ENCODE results near the gene ROPN1.
"Not testable (repeated sequence)": the region's sequence is repeated elsewhere in the genome, so short reads cannot be mapped to it uniquely, and the experiment has no call there.

The ROPN1 gene

DNA sequence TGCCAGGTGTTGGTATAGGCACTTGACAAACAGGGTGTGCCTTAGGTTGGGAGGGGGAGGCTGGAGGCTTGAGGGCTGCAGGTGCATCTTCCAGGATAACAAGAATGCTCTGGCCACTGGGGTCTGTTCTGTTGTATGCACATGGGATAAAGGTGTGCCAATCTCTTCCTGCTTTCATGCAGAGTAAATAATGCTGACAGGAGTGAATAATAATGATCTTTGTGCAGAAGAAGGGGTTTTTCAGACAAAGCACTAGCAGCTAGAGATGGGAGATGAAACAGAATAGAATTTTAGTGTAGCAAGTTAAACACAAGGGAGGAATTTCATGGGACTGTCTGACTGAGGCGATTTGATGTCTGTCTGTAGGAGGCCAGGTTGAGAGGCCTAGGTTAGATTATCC lies 1.9 kb upstream of the ROPN1 start:
- no peak for DNase-seq (ENCODE audit: low read depth)

DNA sequence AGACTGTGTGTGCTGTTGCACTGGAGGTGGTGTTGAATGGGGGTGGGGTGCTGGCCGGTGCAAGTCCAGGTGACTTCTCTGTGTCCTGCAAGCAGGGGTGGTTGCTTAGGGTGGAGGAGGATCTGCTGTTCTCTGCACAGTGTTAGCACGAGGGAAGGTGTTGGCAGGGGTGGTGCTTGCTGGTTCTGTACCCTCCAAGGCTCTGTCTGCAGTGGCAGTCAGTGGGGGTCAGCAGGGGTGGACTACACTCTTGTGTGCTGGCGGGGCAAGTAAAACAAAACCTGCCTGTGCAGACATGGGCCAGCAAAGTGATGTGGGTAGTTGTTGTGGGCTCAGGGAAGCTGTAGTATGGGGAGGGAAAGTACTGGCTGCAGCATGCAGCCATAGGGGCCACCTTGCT lies 5.5 kb downstream of the ROPN1 start:
- DNase-seq (ENCODE audit: low read depth) = no peak

DNA sequence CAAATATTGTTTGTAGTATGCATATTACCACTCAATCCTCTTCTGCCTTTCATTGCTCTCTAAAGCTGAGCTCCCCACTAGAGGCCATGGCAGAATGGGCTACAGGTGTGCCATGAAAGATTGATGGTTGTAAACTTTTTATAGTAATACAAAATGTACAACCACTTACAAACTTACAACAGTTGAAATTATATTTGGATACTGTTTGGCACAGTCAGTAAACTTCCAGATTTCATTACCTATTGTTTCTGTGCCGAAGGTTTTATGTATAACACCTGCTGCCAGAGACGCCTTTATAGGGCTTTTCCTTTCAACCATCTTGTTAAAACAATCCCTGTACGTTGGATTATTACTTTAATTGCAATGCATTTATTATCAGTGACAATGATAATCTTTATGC lies 7.0 kb downstream of the ROPN1 start:
- no peak for DNase-seq (ENCODE audit: low read depth)

DNA sequence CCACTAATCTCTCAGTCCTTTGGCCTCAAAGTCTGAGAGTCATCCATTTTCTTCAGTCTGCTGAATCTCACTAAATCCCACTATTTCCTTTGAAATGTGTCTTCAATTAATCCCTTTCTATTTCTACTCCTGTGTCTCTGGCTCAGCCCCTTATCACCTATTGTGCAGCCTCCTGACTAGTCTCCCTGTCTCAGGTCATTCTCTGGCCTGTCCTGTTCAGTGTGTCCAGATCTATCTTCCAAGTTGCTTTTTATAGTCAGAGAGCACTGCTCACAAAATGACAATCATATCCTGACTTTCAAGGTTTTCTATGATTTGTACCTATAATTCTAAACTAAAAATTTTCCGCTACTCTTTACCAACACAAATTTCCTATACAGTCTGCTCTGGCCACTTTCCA lies 7.6 kb downstream of the ROPN1 start:
- no peak for DNase-seq (ENCODE audit: low read depth)

DNA sequence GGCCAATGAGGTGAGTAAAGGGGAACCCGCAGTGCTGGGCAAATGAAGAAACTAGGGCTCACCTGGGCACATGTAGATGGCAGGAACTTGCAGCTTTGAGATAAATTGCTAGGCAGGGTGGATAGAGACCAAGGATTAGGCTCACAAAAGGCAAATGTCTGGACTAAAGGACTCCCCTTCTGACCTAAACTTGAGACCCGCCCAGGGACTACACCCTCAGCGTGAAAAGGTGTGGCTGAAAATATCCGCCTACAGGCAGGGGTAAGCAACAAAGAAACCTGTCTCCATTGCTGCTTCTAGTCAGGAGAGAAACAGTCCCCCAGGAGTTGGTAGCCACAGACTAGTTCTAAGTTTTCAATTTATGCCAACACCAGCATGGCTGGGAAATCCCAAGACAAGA lies 10.6 kb downstream of the ROPN1 start:
- not testable (repeated sequence) for DNase-seq (ENCODE audit: low read depth)

DNA sequence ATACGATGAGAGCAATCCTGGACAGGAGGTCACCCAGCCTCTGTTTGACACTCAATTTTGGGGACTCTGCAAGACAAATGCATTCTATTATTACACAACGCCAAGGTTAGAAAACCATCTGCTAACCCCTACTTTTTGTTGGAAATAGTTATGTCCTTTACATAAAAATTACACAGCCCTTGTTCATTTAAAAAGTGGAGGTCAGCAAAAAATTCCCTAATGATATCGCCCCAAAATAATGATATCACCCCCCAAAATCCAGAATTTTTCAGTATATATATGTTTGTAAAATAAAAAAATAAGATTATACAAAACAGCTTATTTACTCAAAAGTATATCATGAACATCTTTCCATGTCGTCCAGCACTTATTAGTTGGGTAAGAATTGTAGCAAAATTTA lies 11.4 kb downstream of the ROPN1 start:
- DNase-seq (ENCODE audit: low read depth) = no peak

DNA sequence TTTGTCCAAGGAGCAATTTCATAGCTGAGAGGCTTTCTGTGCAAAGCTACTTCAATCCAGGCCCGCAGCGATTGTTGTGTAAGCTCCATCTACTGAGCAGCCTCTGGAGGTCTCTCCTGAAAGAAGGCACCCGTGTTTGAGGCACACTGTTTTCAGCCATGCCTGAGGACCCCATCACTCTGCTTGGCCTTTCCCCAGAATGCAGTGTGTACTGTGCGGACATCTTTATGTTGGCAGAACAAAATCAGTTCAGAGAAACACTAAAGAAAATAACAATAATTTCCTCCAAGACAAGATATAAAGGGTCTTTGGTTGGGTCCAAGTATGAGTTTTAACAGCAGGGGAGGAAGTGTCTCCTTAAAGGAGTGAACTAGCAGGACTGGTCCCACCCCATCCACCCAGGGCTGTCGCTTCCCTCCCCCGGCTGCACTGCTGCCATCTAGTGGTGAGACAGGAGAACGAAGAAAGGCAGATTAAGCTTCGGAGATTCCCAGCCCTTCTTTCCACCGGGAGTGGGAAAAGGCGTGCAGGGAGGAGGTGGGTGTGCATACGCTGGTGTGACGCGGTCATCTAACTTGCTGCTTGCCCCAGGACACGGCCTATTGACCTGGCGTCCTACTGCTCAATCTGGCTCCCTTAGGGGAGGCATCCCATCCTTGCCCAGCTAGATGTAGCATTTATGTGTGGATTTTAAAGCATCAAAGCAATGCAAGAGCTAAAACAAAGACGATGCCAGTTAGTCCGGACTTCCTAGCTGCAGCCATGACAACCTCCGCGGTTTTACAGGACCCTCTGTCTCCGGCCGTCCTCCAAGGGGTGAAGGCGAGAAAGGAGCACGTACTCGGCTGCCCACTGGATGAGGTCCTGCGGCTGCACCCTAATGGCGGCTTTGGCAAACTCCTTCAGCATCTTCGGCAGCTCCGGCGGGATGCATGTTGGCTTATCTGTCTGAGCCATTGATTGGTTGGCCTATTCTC lies 12.1 kb downstream of the ROPN1 start:
- not testable (repeated sequence) for DNase-seq (ENCODE audit: low read depth)

DNA sequence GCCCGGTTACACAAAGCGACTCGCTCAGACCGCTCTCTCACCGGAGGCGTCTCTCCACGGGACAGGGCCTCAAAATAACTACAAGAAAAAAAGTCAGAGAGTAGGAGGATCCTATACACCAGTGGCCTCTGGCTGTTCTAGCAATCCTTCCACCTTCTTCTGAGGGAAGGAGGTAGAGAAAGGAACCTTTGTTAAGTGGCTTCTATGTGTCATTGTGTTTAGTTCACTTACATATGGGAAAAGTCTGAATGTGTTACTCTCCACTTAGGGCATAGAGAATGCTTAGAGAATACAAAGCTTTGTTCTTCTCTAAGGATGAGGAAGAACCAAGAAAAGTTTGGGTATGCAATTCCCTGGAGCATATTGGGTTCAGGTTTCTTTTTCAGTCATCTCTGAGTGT lies 15.0 kb downstream of the ROPN1 start:
- not testable (repeated sequence) for DNase-seq (ENCODE audit: low read depth)

DNA sequence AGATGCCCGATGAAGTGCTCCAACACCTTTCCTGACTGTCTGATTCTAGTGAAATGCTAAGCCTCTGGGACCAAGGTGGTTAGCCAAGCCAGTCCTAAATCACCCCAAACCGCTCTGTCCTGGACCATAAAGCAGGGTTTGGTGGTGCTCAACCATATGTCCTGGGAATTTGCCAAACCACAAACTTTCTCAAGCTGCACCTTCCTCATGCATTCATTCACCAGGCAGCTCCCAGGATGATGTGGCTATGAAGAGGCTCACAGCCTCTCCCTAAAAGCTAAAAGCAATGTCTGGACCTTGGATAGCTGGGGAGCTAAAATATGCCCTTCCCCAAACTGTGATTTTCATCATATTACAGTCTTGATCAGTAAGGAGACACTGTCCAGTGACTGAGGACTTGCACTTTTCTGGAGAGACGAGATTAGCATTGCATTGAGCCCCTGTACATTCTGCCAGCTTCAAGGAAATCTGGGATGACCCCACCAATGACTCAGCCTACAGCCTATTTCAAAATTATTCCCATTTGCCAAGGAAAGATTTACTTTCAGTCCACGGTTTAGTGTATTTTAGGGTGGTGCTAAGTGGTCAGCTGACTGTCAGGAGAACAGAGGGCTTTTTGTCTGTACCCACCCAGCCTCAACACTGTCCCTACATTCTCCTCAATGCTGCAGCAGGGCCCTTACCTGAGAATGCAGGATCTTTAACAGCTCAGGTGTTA lies 15.6 kb downstream of the ROPN1 start:
- DNase-seq (ENCODE audit: low read depth) = not testable (repeated sequence)

DNA sequence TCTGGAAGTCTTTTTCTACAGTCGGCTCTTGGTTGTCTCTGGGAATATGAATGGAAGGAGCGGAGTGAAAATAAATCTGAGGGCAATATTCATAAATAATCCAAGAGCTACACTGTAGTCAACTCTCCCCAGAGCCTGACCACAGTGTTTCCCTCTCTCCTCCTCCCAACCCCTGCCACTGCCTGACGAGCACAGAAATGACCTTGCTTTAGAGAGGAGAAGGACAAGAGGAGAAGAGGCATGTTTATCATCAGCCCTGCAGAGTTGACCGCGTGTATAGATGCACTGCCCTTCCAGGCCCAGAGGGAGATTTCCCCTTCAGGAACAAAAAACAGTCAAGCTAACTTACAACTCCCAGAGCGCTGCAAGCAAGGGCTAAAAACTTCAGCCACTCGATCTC lies 16.9 kb downstream of the ROPN1 start:
- not testable (repeated sequence) for DNase-seq (ENCODE audit: low read depth)

DNA sequence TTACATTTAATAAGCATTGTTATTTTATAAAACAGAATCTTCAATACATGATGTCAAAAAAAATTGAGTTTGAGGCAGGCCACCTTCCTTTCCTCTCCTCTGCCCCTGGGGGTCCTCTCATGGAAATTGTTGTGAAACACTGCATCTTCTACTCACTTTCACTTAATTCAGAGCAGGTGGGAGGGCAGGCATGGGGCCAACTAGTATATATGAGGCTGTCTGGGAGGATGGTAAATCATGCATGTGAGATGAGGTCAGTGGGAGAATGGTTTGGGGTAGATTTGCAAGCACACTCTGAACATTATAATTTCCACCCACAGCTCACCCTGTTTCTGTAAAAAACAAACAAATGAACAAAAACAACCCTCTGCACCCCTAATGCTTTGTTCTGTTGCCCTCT lies 20.5 kb downstream of the ROPN1 start:
- DNase-seq (ENCODE audit: low read depth) = no peak

DNA sequence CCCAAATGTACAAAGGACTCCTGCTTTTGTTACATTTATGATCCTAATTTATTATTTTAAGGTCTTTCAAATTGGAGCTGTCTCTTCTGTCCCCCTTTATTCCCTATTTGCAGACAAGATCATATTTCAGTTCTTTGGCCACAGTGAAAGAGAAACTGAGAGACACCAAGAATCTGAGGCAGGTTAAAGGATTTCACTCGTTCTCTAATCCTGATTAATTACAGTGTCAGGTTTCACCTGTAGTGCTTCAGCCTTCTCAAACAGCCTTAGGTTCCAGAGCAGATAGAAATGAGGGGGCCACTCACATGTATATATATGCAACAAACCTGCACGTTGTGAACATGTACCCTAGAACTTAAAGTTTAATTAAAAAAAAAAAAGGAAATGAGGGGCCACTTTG lies 24.7 kb downstream of the ROPN1 start:
- not testable (repeated sequence) for DNase-seq (ENCODE audit: low read depth)

DNA sequence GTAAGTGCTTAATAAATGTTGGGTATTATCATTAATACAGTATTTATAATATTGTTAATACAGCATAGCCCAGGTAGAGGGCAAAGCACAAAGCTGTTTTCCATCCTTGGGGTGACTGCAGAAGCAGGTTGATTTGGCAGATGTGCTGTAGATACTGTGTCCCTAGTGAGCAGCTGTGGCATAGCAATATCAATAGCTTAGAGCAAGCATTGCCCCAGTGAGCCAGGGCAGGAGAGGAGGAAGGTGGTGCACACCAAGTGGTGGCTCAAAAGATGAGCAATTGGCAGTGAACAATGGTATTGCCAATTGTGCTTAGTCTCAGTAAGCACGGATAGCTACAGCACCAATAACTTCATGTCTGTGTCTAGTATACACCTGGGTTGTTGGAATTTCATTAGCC lies 25.1 kb downstream of the ROPN1 start:
- DNase-seq (ENCODE audit: low read depth) = not testable (repeated sequence)

DNA sequence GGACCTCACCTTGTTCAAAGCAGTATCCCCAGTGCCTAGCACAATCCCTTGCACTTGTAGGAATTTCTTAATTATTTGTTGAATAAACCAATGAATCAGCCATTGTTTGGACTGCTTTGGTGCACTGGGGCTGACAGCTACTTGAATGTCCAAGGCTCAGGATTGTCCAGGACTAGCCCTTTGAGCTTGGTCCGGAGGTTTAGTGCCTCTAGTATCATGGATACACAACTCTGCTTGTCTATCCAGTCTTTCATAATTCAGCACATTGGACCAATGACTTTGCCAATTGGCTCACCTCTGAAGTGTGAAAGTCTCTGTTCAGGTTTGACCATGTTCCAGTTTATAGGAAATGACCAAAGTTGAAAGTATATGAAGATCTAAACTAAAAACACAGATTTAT lies 27.1 kb downstream of the ROPN1 start:
- DNase-seq (ENCODE audit: low read depth) = not testable (repeated sequence)

DNA sequence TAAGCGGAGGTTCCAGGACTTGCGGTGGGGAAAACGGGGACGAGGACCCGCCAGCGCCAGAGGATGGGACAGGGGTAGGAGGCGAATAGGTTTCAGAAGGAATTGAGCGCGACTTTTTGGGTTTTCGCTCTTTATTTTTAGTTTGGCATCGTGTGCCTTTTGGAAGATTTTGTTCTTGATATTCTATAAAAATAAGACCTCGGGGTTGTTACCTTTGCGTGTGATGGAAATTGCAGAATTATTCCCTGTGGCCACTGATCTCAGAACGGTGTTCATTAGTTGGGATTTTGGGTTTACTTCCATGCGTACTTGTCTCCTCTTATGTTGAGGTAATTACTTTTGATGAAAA lies 30.4 kb downstream of the ROPN1 start:
- DNase-seq (ENCODE audit: low read depth) = no peak

DNA sequence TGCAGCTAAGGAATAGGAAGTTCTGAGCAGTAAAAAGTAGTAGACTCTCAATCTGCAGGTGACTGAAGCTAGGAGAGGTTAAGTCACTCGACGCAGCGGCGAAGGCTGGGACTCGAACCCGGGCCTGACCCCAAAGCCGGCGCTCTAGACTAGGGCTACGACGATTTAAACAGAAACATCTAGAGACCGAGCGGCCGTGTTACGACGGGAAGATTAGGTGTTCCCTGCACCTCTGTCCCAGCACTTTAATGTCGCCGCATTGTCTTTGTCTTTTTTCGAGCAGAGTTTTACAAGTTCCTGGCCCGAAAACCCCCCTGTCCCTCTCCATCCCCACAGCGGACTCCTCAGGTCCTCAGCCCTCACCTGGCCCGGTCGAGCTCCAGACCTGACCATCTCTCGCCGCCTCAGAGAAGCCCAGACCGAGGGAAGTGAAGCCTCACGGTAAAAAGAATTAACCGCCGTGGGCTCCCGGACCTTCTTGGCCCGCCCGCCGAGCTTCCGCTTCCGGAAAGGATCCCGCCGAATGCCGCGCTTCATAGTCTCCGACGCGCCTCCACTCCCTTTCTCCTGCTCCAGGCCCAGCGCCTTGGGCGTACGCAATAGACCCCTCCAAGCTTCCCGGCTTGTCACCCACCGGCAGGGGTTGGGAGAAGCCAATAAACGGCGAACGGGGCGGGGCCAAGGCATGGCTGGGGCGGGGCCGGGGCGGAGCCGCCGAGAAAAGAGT lies 31.0 kb downstream of the ROPN1 start, which contains the start of gene CCDC14:
Gene CCDC14 (minus strand): TSS at position 449 of the 727 bp plus-strand sequence. CDS start 56 bp downstream, at position 393.
- DNase-seq (ENCODE audit: low read depth) = peak; percentile 69

DNA sequence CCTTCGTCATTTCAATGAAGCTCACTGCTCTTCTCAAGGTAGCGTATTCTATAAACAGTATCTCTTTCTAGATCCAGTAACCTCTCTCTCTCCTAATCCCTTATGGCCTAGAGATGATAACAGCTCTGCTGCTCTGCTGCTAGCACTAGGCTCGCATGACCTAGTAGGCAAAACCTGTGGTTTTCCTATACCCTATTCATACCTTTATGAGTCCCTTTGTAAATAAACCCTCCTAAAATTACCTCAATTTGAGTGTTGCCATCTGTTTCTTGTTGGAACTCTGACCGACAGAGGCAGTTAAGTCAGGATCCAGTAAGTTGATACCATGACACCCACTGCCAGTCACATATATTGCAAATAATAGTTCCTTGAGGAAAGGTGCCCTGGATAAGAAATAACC lies 38.2 kb downstream of the ROPN1 start:
- no peak for DNase-seq (ENCODE audit: low read depth)

DNA sequence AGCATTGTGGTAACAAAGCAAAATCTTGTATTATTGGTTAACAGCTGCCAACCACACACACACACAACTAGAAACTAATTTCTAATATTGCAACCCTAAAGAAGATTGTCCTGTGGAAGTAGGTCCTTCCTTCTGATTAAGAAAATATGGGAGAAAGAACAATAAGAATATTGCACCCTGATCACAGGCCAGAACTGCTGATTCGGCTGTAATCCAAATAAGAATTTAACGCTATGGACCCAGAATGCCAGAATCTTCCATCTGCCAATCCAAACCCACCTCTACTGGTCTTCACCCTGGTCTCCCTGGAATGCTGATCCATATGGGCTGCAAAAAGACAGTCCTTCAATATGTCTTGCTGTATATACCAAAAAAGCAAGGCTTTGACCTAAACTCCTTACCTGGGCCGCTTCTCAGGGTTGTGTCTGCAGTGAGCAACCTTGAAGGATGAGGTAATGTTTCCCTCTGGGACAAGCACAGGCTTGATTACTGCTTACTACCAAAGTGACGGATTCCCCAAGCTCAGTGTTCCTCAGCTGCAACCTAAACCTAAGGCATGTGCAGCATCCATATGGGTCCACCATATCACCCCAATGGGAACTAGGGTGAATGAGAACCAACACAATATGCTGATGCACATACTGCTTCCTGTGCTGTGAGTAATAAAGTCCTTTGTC lies 38.9 kb downstream of the ROPN1 start:
- DNase-seq (ENCODE audit: low read depth) = no peak

DNA sequence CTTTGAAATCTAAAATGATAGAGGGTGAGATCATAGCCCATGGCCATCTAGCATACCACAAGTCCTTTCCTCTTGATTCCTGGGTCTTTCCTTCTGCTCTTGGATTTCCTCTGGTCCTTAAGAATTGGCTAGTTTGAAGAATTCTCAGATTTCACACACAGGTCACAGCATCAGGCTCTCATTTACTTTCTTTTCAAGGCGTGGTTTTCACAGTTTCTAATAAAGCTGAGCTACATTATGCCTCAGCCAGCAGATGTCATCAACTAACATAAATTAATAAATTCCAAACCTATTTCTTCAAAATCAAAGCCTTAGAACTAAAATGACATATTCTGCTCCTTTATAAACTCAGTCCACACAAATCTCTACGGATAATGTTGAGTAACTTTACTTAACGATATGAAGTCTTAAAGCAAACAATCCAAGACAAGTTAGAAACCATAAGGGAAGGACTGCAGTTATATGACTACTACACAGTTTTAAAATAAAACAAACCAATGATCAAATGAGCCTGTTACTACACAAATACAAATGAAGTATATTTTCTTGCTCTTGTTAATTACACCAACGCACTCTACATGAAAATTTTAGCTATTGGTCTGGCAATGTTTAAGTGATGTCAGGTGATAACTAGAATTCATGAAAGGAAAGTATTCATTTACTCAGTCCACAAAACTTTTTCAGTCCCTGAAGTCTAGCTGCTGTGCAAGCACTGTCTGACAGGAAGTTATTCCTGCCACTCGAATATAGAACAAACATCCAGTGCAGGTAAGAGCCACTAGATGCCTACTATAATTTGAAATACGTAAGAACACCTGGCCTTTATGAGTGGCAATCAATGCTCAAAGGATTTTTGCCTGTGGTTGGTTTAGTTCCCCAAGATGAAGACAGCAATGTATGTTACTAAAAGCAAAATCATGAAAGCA lies 40.1 kb downstream of the ROPN1 start:
- no peak for DNase-seq (ENCODE audit: low read depth)

DNA sequence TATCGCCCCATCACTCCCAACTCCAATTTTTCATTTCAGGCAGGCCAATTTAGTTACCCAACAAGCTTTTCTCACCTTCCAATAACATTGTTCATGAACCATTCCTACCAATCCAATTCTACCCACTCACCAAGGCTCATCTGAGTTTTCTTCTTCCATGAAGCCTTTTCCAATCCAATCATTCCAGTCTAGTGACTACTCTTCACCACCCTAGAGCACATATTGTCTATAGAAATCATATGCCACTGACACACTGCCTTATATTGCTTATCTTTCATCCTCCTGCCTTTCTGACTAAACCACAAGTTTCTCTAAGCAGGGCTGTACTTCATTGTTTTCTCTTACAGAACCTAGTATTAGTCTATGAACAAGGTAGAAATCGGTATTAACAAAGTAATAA lies 42.3 kb downstream of the ROPN1 start:
- no peak for DNase-seq (ENCODE audit: low read depth)

DNA sequence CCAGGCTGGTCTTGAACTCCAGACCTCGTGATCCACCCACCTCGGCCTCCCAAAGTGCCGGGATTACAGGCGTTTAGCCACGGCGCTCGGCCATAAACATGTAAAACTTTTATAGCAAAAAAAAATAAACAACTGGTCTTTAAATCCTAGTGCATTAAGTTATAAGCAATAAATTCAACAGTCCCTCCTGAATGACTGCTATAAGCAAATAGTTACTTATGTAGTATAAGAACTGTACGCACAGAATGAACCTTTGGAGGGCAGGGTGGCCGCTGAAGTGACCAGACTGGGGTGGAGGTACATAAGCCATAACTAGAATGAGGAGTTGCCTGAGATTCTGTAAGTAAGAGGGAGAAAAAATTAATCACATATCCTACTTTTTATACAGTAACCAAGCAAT lies 43.5 kb downstream of the ROPN1 start:
- DNase-seq (ENCODE audit: low read depth) = no peak

Data from stimulated activated CD8-positive, alpha-beta memory T cell treated with anti-CD3 and anti-CD28 coated beads, Interleukin-15, amount 100 ng/mL, for 24 hours (primary cell).